SHP77 treated with DMSO at 0.1 percent for 48 hours (cell line): ENCODE data around the gene MYO5C.

Source experiments
- DNase-seq: peaks from one replicate; lab custom pipeline; 2025; lab: John Stamatoyannopoulos, UW

The MYO5C gene

GRCh38 chr15:52206446-52206845, 89.2 kb downstream of the MYO5C start:
- no peak for DNase-seq

- DNase-seq, result no peak
These were observed 90.9 kb downstream of the MYO5C start for GRCh38 chr15:52204657-52205056.

GRCh38 chr15:52200831-52201365, 94.7 kb downstream of the MYO5C start:
- DNase-seq, result no peak

GRCh38 chr15:52199271-52199670, 96.3 kb downstream of the MYO5C start:
- DNase-seq, result no peak

GRCh38 chr15:52196891-52197290, 98.7 kb downstream of the MYO5C start:
- DNase-seq, result no peak

- no peak for DNase-seq
These were observed 101.8 kb downstream of the MYO5C start for GRCh38 chr15:52193791-52194190.

- DNase-seq, result no peak
These were observed 102.3 kb downstream of the MYO5C start for GRCh38 chr15:52193321-52193720.

- DNase-seq, result no peak
These were observed 104.4 kb downstream of the MYO5C start, which contains the start of gene GNB5 for GRCh38 chr15:52191207-52191606. Gene GNB5, minus strand, starts transcription at chr15:52191392. Its CDS starts 6,716 bp downstream, at chr15:52184676.

GRCh38 chr15:52186651-52187486, 108.7 kb downstream of the MYO5C start:
- DNase-seq, result no peak

GRCh38 chr15:52185151-52185561, 110.4 kb downstream of the MYO5C start:
- DNase-seq, result no peak

- DNase-seq, result no peak
These were observed 110.9 kb downstream of the MYO5C start for GRCh38 chr15:52184721-52185120.

GRCh38 chr15:52183562-52184173, 111.9 kb downstream of the MYO5C start:
- DNase-seq, result no peak

- DNase-seq, result no peak
These were observed 113.4 kb downstream of the MYO5C start for GRCh38 chr15:52181938-52182780.

- no peak for DNase-seq
These were observed 114.7 kb downstream of the MYO5C start for GRCh38 chr15:52180851-52181450.

GRCh38 chr15:52180196-52180835, 115.3 kb downstream of the MYO5C start:
- no peak for DNase-seq

- DNase-seq, result peak; percentile 67
These were observed 116.1 kb downstream of the MYO5C start for GRCh38 chr15:52179278-52180195.

GRCh38 chr15:52178765-52179164, 116.8 kb downstream of the MYO5C start:
- DNase-seq, result peak; percentile 7

GRCh38 chr15:52172869-52173268, 122.7 kb downstream of the MYO5C start:
- DNase-seq, result no peak

- no peak for DNase-seq
These were observed 123.8 kb downstream of the MYO5C start for GRCh38 chr15:52171807-52172206.

GRCh38 chr15:52171386-52171785, 124.2 kb downstream of the MYO5C start:
- DNase-seq, result no peak
